Keratinocyte (primary cell): ENCODE results near the gene OLFML1. TPM values are rescaled to one million over a fixed set of nuclear protein-coding genes. Genes with fewer than 3 reads are reported as not detected.

ENCODE experiments used
- DNase-seq: peaks from one replicate; pipeline ENCODE4 v3.0.0-alpha.2; 2011; ENCODE audit warnings: low read depth, missing footprints, low spot score
- FAIRE-seq: peaks from 2 replicates; lab custom pipeline; 2011; peaks lifted over from hg19 to GRCh38; lab: Jason Lieb, UNC
- H2AFZ ChIP-seq: 2 replicates; pipeline ENCODE4 v1.6.0; 2012; ENCODE audit warnings: low read length, control low read depth, inconsistent platforms; ENCODE audit not compliant: control insufficient read depth
- H3K27ac ChIP-seq: 2 replicates; pipeline ENCODE4 v1.5.1; 2011; ENCODE audit warnings: low read length; ENCODE audit not compliant: control insufficient read depth, insufficient read depth
- H3K27me3 ChIP-seq: 3 replicates; pipeline ENCODE4 v1.6.0; 2011; ENCODE audit warnings: low read length; ENCODE audit not compliant: control insufficient read depth, insufficient read depth; ENCODE audit errors: extremely low read depth
- H3K36me3 ChIP-seq, 2 experiments: 2 replicates in 1 of 2; 3 replicates in 1 of 2; pipeline ENCODE4 v1.5.1; 2011; ENCODE audit warnings: low read length in 2 of 2, mild to moderate bottlenecking in 1 of 2; ENCODE audit not compliant: control insufficient read depth in 2 of 2, insufficient read depth in 2 of 2; ENCODE audit errors: extremely low read depth in 1 of 2
- H3K4me1 ChIP-seq: 3 replicates; pipeline ENCODE4 v1.5.1; 2011; ENCODE audit warnings: low read length; ENCODE audit not compliant: control insufficient read depth, insufficient read depth; ENCODE audit errors: extremely low read depth
- H3K4me2 ChIP-seq: 3 replicates; pipeline ENCODE4 v1.6.0; 2011; ENCODE audit warnings: low read depth, low read length; ENCODE audit not compliant: control insufficient read depth, insufficient read depth; ENCODE audit errors: extremely low read depth
- H3K4me3 ChIP-seq, 3 experiments: fragments of 200-600 bp in 1 of 3; sonication (generic) in 1 of 3; 2 replicates in 2 of 3; 3 replicates in 1 of 3; pipeline ENCODE4 v1.5.1; 2011 to 2016; ENCODE audit warnings: low read length in 3 of 3, mild to moderate bottlenecking in 3 of 3, control low read depth in 2 of 3, inconsistent platforms in 1 of 3, low read depth in 1 of 3, mixed read lengths in 1 of 3, mixed run types in 1 of 3, moderate library complexity in 1 of 3; ENCODE audit not compliant: control insufficient read depth in 2 of 3, insufficient read depth in 2 of 3; ENCODE audit errors: extremely low read depth in 1 of 3
- H3K79me2 ChIP-seq: 2 replicates; pipeline ENCODE4 v1.6.0; 2012; ENCODE audit warnings: low read length; ENCODE audit not compliant: control insufficient read depth, insufficient read depth
- H3K9ac ChIP-seq: 3 replicates; pipeline ENCODE4 v1.6.0; 2011; ENCODE audit warnings: low read length; ENCODE audit not compliant: control insufficient read depth, insufficient read depth; ENCODE audit errors: extremely low read depth
- H3K9me1 ChIP-seq: 3 replicates; pipeline ENCODE4 v1.6.0; 2011; ENCODE audit warnings: low read length; ENCODE audit not compliant: control insufficient read depth, insufficient read depth; ENCODE audit errors: extremely low read depth
- H3K9me3 ChIP-seq: 2 replicates; pipeline ENCODE4 v1.5.1; 2012; ENCODE audit warnings: low read depth, low read length; ENCODE audit not compliant: control insufficient read depth
- H4K20me1 ChIP-seq: 3 replicates; pipeline ENCODE4 v1.6.0; 2011; ENCODE audit warnings: low read length; ENCODE audit not compliant: control insufficient read depth, insufficient read depth; ENCODE audit errors: extremely low read depth
- EZH2 ChIP-seq: IDR thresholded peaks from one replicate; pipeline ENCODE4 v1.6.1; 2012; ENCODE audit warnings: inconsistent platforms, mild to moderate bottlenecking, low read length, moderate library complexity
- dilution Hi-C: fragments of 300-500 bp; cut with MboI; formaldehyde crosslinking; loops from one replicate; pipeline ENCODE4 v1.7.0; 2020; ENCODE audit warnings: low sequenced_read_pairs; ENCODE audit not compliant: extremely low pct_ligation_motif_present
- polyA plus RNA-seq, 5 experiments: library from polyadenylated mRNA; depleted of rRNA in 3 of 5; stranded (reverse) in 3 of 5; stranded (forward) in 1 of 5; unstranded in 1 of 5; fragments of >200 nt; gene quantifications; 1 replicate in 1 of 5; 2 replicates in 3 of 5; 3 replicates in 1 of 5; pipeline versions ENCODE4 v1.2.1 to v1.2.3, GENCODE V29; 2011 to 2012; ENCODE audit warnings: missing spikeins in 2 of 5, low read depth in 1 of 5, low replicate concordance in 1 of 5
- TF ChIP-seq, protein P1 (sequence below), 3 experiments: IDR thresholded peaks in 1 of 3; conservative IDR thresholded peaks in 1 of 3; optimal IDR thresholded peaks in 1 of 3; 2 replicates in 2 of 3; 3 replicates in 1 of 3; pipeline versions ENCODE3 to v1.5.1; 2011; ENCODE audit warnings: low read length in 3 of 3, mild to moderate bottlenecking in 3 of 3, moderate library complexity in 2 of 3, control low read depth in 1 of 3, inconsistent platforms in 1 of 3; ENCODE audit not compliant: insufficient read depth in 2 of 3; ENCODE audit errors: extremely low read depth in 1 of 3

The OLFML1 gene
- polyA plus RNA-seq, 1 donor (not counting 4 experiments of a cell fraction or from before 2014, with no cell fraction given) = not detected

DNA sequence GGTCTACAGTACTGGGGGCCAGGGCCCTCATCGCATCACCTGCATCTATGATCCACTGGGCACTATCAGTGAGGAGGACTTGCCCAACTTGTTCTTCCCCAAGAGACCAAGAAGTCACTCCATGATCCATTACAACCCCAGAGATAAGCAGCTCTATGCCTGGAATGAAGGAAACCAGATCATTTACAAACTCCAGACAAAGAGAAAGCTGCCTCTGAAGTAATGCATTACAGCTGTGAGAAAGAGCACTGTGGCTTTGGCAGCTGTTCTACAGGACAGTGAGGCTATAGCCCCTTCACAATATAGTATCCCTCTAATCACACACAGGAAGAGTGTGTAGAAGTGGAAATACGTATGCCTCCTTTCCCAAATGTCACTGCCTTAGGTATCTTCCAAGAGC is 24.7 kb downstream of the OLFML1 start:
- H3K36me3 ChIP-seq = no peaks in the 10 kb centered on the region
- H2AFZ ChIP-seq = no peak overlapping the region
- no peaks in the 10 kb centered on the region for H4K20me1 ChIP-seq
- no peak overlapping the region for H3K4me2 ChIP-seq
- no peak overlapping the region for H3K4me3 ChIP-seq
- DNase-seq (no peak), FAIRE-seq (no peak)
- TF ChIP-seq EZH2 = no peak
- TF ChIP-seq, protein P1, sequence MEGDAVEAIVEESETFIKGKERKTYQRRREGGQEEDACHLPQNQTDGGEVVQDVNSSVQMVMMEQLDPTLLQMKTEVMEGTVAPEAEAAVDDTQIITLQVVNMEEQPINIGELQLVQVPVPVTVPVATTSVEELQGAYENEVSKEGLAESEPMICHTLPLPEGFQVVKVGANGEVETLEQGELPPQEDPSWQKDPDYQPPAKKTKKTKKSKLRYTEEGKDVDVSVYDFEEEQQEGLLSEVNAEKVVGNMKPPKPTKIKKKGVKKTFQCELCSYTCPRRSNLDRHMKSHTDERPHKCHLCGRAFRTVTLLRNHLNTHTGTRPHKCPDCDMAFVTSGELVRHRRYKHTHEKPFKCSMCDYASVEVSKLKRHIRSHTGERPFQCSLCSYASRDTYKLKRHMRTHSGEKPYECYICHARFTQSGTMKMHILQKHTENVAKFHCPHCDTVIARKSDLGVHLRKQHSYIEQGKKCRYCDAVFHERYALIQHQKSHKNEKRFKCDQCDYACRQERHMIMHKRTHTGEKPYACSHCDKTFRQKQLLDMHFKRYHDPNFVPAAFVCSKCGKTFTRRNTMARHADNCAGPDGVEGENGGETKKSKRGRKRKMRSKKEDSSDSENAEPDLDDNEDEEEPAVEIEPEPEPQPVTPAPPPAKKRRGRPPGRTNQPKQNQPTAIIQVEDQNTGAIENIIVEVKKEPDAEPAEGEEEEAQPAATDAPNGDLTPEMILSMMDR (optimal IDR thresholded peaks at IDR 0.05 in 1 of 3, IDR thresholded peaks at IDR 0.05 in 1 of 3, conservative IDR thresholded peaks at IDR 0.05 in 1 of 3; ENCODE audit: extremely low read depth in 1 of 3, insufficient read depth in 2 of 3, low read length in 3 of 3) = no peak
- no peak overlapping the region for H3K9ac ChIP-seq
- H3K27ac ChIP-seq = no peak overlapping the region
- dilution Hi-C loops = no loop called here
- H3K9me1 ChIP-seq = no peaks in the 10 kb centered on the region
- no peaks in the 10 kb centered on the region for H3K9me3 ChIP-seq
- H3K79me2 ChIP-seq = no peaks in the 10 kb centered on the region
- H3K27me3 ChIP-seq = peaks cover 4% of the 10 kb centered on the region
- H3K4me1 ChIP-seq = peaks cover 14% of the 10 kb centered on the region

GRCh38 chr11:7511401-7511800 is 26.1 kb downstream of the OLFML1 start:
- Histone ChIP-seq H4K20me1 (no peaks in the 10 kb centered on the region), H3K27me3 (peaks cover 4% of the 10 kb centered on the region), H3K9ac (no peak overlapping the region), H3K4me1 (peaks cover 14% of the 10 kb centered on the region), H3K79me2 (no peaks in the 10 kb centered on the region), H3K4me2 (no peak overlapping the region), H3K36me3 (no peaks in the 10 kb centered on the region), H2AFZ (no peak overlapping the region), H3K9me3 (no peaks in the 10 kb centered on the region), H3K4me3 (no peak overlapping the region), H3K27ac (no peak overlapping the region), H3K9me1 (no peaks in the 10 kb centered on the region)
- DNase-seq = no peak
- dilution Hi-C loops = no loop called here
- TF ChIP-seq EZH2 = no peak
- TF ChIP-seq, protein P1 (optimal IDR thresholded peaks at IDR 0.05 in 1 of 3, IDR thresholded peaks at IDR 0.05 in 1 of 3, conservative IDR thresholded peaks at IDR 0.05 in 1 of 3; ENCODE audit: extremely low read depth in 1 of 3, insufficient read depth in 2 of 3, low read length in 3 of 3) = no peak
- FAIRE-seq = no peak
